DOHH2 (cell line): Measurements from ENCODE around the gene MAFB.

Experiments used
- H3F3A ChIP-seq: fragments of 200-600 bp; sonication (generic), shearing (Covaris generic); 2 replicates; pipeline ENCODE4 v1.6.0; 2016; ENCODE audit warnings: antibody characterized with exemption, mild to moderate bottlenecking; ENCODE audit not compliant: control insufficient read depth, insufficient read depth
- H3K27ac ChIP-seq: fragments of 200-600 bp; sonication (generic); 2 replicates; pipeline ENCODE4 v1.5.1; 2014; ENCODE audit warnings: low read depth, mild to moderate bottlenecking, low read length, moderate library complexity
- H3K27me3 ChIP-seq: fragments of 200-600 bp; sonication (generic); 2 replicates; pipeline ENCODE4 v1.6.1; 2014; ENCODE audit warnings: mild to moderate bottlenecking, low read length, mixed read lengths; ENCODE audit not compliant: control insufficient read depth
- H3K36me3 ChIP-seq: fragments of 200-600 bp; sonication (generic); 2 replicates; pipeline ENCODE4 v1.6.1; 2014; ENCODE audit warnings: mild to moderate bottlenecking, low read length, moderate library complexity, mixed read lengths; ENCODE audit not compliant: control insufficient read depth
- H3K4me1 ChIP-seq: fragments of 200-600 bp; sonication (generic); 2 replicates; pipeline ENCODE4 v1.6.1; 2014; ENCODE audit warnings: mild to moderate bottlenecking, low read length, mixed read lengths; ENCODE audit not compliant: control insufficient read depth
- H3K4me2 ChIP-seq: fragments of 200-600 bp; sonication (generic); 2 replicates; pipeline ENCODE4 v1.6.0; 2014; ENCODE audit warnings: mild to moderate bottlenecking, low read length, moderate library complexity
- H3K4me3 ChIP-seq: fragments of 200-600 bp; sonication (generic); 2 replicates; pipeline ENCODE4 v1.5.1; 2014; ENCODE audit warnings: mild to moderate bottlenecking, low read length, mixed read lengths
- H3K79me2 ChIP-seq: fragments of 200-600 bp; sonication (generic); 2 replicates; pipeline ENCODE4 v1.6.1; 2014; ENCODE audit warnings: mild to moderate bottlenecking, low read length, mixed read lengths; ENCODE audit not compliant: control insufficient read depth
- H3K9me2 ChIP-seq: fragments of 200-600 bp; sonication (generic); replicated peaks from 2 replicates; pipeline ENCODE4 v1.6.1; 2014; ENCODE audit warnings: mild to moderate bottlenecking, low read length, mixed read lengths; ENCODE audit not compliant: control insufficient read depth
- H3K9me3 ChIP-seq: fragments of 200-600 bp; sonication (generic); 2 replicates; pipeline ENCODE4 v1.6.1; 2014; ENCODE audit warnings: antibody characterized with exemption, low read length, mixed read lengths; ENCODE audit not compliant: control insufficient read depth, insufficient read depth
- H4K20me1 ChIP-seq: fragments of 200-600 bp; sonication (generic); 2 replicates; pipeline ENCODE4 v1.6.0; 2014; ENCODE audit warnings: low read depth, mild to moderate bottlenecking, antibody characterized with exemption, low read length, moderate library complexity; ENCODE audit not compliant: control insufficient read depth, insufficient read depth
- CTCF ChIP-seq: fragments of 200-600 bp; sonication (generic); IDR thresholded peaks from one replicate; pipeline ENCODE4 v1.5.1; 2014; ENCODE audit warnings: antibody characterized with exemption, mild to moderate bottlenecking, low read depth, low read length; ENCODE audit not compliant: poor library complexity, severe bottlenecking
- EZH2phosphoT487 ChIP-seq: fragments of 200-600 bp; sonication (generic); IDR thresholded peaks from 2 replicates; pipeline ENCODE4 v1.6.1; 2017; ENCODE audit warnings: borderline replicate concordance, mild to moderate bottlenecking, antibody characterized with exemption, low read length, moderate library complexity, mixed read lengths

Gene MAFB

GRCh38 chr20:40682104-40682981 lies 6.7 kb downstream of the MAFB start:
- TF ChIP-seq CTCF (no peak), EZH2phosphoT487 (no peak)
- no peak overlapping the region for H3K27ac ChIP-seq
- H3K9me3 ChIP-seq, result no peaks in the 10 kb centered on the region
- H3K79me2 ChIP-seq, result no peaks in the 10 kb centered on the region
- H3K36me3 ChIP-seq, result no peaks in the 10 kb centered on the region
- no peaks in the 10 kb centered on the region for H3F3A ChIP-seq
- H3K9me2 ChIP-seq, result no peaks in the 10 kb centered on the region
- H3K27me3 ChIP-seq, result peaks cover 26% of the 10 kb centered on the region
- H3K4me1 ChIP-seq, result no peaks in the 10 kb centered on the region
- no peak overlapping the region for H3K4me3 ChIP-seq
- no peaks in the 10 kb centered on the region for H4K20me1 ChIP-seq
- no peak overlapping the region for H3K4me2 ChIP-seq

DNA sequence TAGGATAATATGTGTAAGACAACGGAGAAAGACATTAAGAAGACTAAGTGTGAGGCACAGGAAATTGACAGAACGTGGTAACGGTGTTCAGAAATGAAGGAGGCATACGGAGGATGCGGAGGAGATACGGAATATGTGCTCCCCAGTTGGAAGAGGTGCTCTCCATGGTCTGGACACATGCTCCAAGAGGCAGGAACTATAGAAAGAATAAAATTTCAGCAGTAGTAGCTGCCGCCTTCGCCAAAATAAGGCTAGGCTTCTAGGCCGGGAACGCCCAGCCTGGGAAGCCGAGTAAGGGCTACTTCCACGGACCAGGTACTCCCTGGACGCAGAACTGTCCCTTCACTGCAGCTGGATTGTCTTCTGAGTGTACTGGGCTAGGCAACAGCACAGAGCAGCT lies 7.4 kb downstream of the MAFB start:
- Histone ChIP-seq H3K79me2 (no peaks in the 10 kb centered on the region), H3K4me2 (no peak overlapping the region), H3K4me3 (no peak overlapping the region), H3K36me3 (no peaks in the 10 kb centered on the region), H4K20me1 (no peaks in the 10 kb centered on the region), H3K4me1 (no peaks in the 10 kb centered on the region), H3K27me3 (peaks cover 26% of the 10 kb centered on the region), H3F3A (no peaks in the 10 kb centered on the region), H3K9me3 (no peaks in the 10 kb centered on the region), H3K9me2 (no peaks in the 10 kb centered on the region), H3K27ac (no peak overlapping the region)
- TF ChIP-seq CTCF (no peak), EZH2phosphoT487 (no peak)

DNA sequence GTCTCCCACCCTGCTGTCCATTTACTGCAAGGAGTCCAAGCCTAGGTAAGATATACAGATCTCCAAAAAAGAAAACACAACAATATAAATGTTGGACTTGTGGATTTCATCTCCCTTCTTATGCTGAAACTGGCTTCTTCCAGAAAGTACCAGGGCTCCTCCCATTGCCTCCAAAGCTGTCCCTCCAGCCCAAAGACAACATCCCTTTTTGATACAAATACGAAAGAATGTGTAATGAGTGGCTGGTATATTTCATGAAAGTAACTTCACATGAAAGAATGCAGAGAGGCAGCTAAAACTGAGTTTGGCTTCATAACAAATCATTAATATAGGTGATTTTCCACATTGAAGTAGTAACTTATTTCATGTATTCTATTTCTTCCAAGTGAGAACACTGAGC lies 7.9 kb downstream of the MAFB start:
- Histone ChIP-seq H3K4me1 (no peaks in the 10 kb centered on the region), H3K9me3 (no peaks in the 10 kb centered on the region), H3F3A (no peaks in the 10 kb centered on the region), H3K9me2 (no peaks in the 10 kb centered on the region), H3K4me2 (no peak overlapping the region), H3K36me3 (no peaks in the 10 kb centered on the region), H3K4me3 (no peak overlapping the region), H3K27ac (no peak overlapping the region), H4K20me1 (no peaks in the 10 kb centered on the region), H3K27me3 (peaks cover 30% of the 10 kb centered on the region), H3K79me2 (no peaks in the 10 kb centered on the region)
- TF ChIP-seq CTCF (no peak), EZH2phosphoT487 (no peak)
